ENCODE results near the gene IL3. TPM values are rescaled to one million over a fixed set of nuclear protein-coding genes. Genes with fewer than 3 reads are reported as not detected.

Gene IL3
- total and polyA plus RNA-seq, 2 donors (not counting 1 experiment from before 2014, with no cell fraction given): not detected

DNA sequence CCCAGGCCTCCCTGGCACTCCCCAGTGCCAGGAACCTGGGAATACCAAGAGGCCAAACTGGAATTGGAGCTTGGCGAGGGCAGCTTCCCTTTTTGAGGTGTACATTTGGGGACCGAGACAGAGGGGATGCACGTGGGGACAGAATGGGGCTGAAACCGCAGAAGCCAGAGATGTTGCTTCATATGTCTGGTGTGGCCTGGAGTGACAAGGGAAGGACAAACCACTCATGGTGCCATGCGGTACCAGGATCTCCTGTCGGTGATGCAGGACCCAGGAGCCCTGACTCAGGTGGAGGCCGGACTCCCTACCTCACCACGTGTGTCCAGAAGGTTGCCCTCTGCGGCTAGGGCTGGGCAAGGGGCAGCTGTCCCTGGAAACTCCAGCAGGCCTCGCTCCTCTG, 9.1 kb downstream of the IL3 start:
- H3K27me3 Mint-ChIP-seq: no peaks in the 10 kb centered on the region
- H2AFZ ChIP-seq (ENCODE audit: insufficient read depth, low read depth, low read length, poor library complexity, severe bottlenecking): no peak overlapping the region
- no peaks in the 10 kb centered on the region for H3K9me3 ChIP-seq (ENCODE audit: control extremely low read depth in 1 of 3, control insufficient read depth in 2 of 3, insufficient read depth in 1 of 3, low read length in 2 of 3)
- no peak overlapping the region for H3K9ac ChIP-seq (ENCODE audit: low read length)
- H3K36me3 ChIP-seq (replicated peaks in 1 of 2; ENCODE audit: control extremely low read depth in 1 of 2, control insufficient read depth in 1 of 2, extremely low read depth in 1 of 2, insufficient read depth in 2 of 2, low read length in 1 of 2): no peaks in the 10 kb centered on the region
- peaks cover under 1% of the 10 kb centered on the region for H3K4me1 Mint-ChIP-seq
- WGBS (ENCODE audit: insufficient coverage): 81% methylated on average over 9 of the region's 10 CpGs
- H3K79me2 ChIP-seq (ENCODE audit: control insufficient read depth, insufficient read depth, low read length): no peaks in the 10 kb centered on the region
- DNase-seq (no peak), ATAC-seq (ENCODE audit: low read depth) (no peak)
- ChIA-PET CTCF (interaction anchor here (1.2 kb wide), 1 partner anchor 480 kb away, joined by 3 read pairs; no protein-coding TSS in a partner anchor), POLR2A (no interaction called here)
- no peak overlapping the region for H3K4me3 Mint-ChIP-seq
- H3K4me3 ChIP-seq (ENCODE audit: control extremely low read depth in 1 of 5, extremely low read depth in 1 of 5, insufficient read depth in 1 of 5, low read depth in 2 of 5, low read length in 4 of 5): no peak overlapping the region
- H3K27ac Mint-ChIP-seq: no peak overlapping the region
- no peaks in the 10 kb centered on the region for H3K27me3 ChIP-seq (replicated peaks in 1 of 4; ENCODE audit: control extremely low read depth in 1 of 4, control insufficient read depth in 3 of 4, insufficient read depth in 4 of 4, low read length in 3 of 4)
- H3K4me2 ChIP-seq (replicated peaks; ENCODE audit: low read depth, low read length, poor library complexity, severe bottlenecking): no peak overlapping the region
- H3K9me3 Mint-ChIP-seq (ENCODE audit: insufficient read depth): no peaks in the 10 kb centered on the region
- no peaks in the 10 kb centered on the region for H4K20me1 ChIP-seq (ENCODE audit: control insufficient read depth, insufficient read depth, low read length, poor library complexity, severe bottlenecking)
- no peak overlapping the region for H3K27ac ChIP-seq (ENCODE audit: low read length in 2 of 2)
- TF ChIP-seq CTCF (IDR thresholded peaks at IDR 0.05) (no peak), EZH2 (IDR thresholded peaks at IDR 0.05; ENCODE audit: borderline replicate concordance, insufficient read depth, low read depth, low read length, poor library complexity, severe bottlenecking) (no peak)
- H3K4me1 ChIP-seq (ENCODE audit: control insufficient read depth in 2 of 2, insufficient read depth in 2 of 2, low read length in 2 of 2): peaks cover 0 to 6% of the 10 kb centered on the region in 2 donors
- intact Hi-C loops (cut with micrococcal nuclease): loop anchor here (5.0 kb wide), 1 partner anchor 168 kb away; no protein-coding TSS in a partner anchor

DNA sequence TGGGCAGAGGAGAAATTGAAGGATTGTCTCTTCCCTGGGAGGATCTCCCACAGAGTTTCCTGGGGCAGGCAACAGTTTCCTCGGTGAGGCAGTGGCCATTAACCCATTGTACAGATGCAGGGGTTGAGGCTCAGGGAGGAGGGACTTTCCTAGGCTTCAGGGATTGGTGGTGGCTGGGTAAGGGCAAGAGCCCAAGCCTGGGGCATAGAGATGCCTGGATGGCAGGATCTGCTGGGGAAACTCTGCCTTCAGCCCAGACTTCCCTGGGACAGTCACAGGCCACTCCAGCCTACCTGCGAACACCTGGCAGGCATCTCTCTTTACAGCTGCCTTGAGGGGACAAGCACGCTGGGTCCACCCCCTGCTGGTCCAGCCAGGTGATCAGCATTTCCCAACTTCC, 9.5 kb downstream of the IL3 start:
- no peaks in the 10 kb centered on the region for H3K9me3 ChIP-seq (ENCODE audit: control extremely low read depth in 1 of 3, control insufficient read depth in 2 of 3, insufficient read depth in 1 of 3, low read length in 2 of 3)
- POLR2A ChIA-PET: no interaction called here
- H3K36me3 ChIP-seq (replicated peaks in 1 of 2; ENCODE audit: control extremely low read depth in 1 of 2, control insufficient read depth in 1 of 2, extremely low read depth in 1 of 2, insufficient read depth in 2 of 2, low read length in 1 of 2): no peaks in the 10 kb centered on the region
- H3K9ac ChIP-seq (ENCODE audit: low read length): no peak overlapping the region
- CTCF ChIA-PET: interaction anchor here (1.2 kb wide), 1 partner anchor 480 kb away, joined by 3 read pairs; no protein-coding TSS in a partner anchor
- no peak for DNase-seq
- 100% methylated on average over 3 of the region's 3 CpGs for whole genome bisulfite sequencing (ENCODE audit: insufficient coverage)
- no peak for ATAC-seq (ENCODE audit: low read depth)
- TF ChIP-seq EZH2 (IDR thresholded peaks at IDR 0.05; ENCODE audit: borderline replicate concordance, insufficient read depth, low read depth, low read length, poor library complexity, severe bottlenecking) (no peak), CTCF (IDR thresholded peaks at IDR 0.05) (no peak)
- Mint-ChIP-seq H3K9me3 (ENCODE audit: insufficient read depth) (no peaks in the 10 kb centered on the region), H3K4me1 (no peaks in the 10 kb centered on the region), H3K27ac (no peak overlapping the region), H3K27me3 (no peaks in the 10 kb centered on the region), H3K4me3 (no peak overlapping the region)
- no peaks in the 10 kb centered on the region for H3K27me3 ChIP-seq (replicated peaks in 1 of 4; ENCODE audit: control extremely low read depth in 1 of 4, control insufficient read depth in 3 of 4, insufficient read depth in 4 of 4, low read length in 3 of 4)
- H3K79me2 ChIP-seq (ENCODE audit: control insufficient read depth, insufficient read depth, low read length): no peaks in the 10 kb centered on the region
- no peak overlapping the region for H3K27ac ChIP-seq (ENCODE audit: low read length in 2 of 2)
- intact Hi-C loops (cut with micrococcal nuclease): loop anchor here (5.0 kb wide), 1 partner anchor 167 kb away; no protein-coding TSS in a partner anchor
- peaks cover 0 to 1% of the 10 kb centered on the region in 2 donors for H3K4me1 ChIP-seq (ENCODE audit: control insufficient read depth in 2 of 2, insufficient read depth in 2 of 2, low read length in 2 of 2)
- no peak overlapping the region for H3K4me3 ChIP-seq (ENCODE audit: control extremely low read depth in 1 of 5, extremely low read depth in 1 of 5, insufficient read depth in 1 of 5, low read depth in 2 of 5, low read length in 4 of 5)
- no peak overlapping the region for H2AFZ ChIP-seq (ENCODE audit: insufficient read depth, low read depth, low read length, poor library complexity, severe bottlenecking)
- H4K20me1 ChIP-seq (ENCODE audit: control insufficient read depth, insufficient read depth, low read length, poor library complexity, severe bottlenecking): no peaks in the 10 kb centered on the region
- no peak overlapping the region for H3K4me2 ChIP-seq (replicated peaks; ENCODE audit: low read depth, low read length, poor library complexity, severe bottlenecking)

Measured in B cell (primary cell).